ENCODE results near the gene SPON2.

DNA sequence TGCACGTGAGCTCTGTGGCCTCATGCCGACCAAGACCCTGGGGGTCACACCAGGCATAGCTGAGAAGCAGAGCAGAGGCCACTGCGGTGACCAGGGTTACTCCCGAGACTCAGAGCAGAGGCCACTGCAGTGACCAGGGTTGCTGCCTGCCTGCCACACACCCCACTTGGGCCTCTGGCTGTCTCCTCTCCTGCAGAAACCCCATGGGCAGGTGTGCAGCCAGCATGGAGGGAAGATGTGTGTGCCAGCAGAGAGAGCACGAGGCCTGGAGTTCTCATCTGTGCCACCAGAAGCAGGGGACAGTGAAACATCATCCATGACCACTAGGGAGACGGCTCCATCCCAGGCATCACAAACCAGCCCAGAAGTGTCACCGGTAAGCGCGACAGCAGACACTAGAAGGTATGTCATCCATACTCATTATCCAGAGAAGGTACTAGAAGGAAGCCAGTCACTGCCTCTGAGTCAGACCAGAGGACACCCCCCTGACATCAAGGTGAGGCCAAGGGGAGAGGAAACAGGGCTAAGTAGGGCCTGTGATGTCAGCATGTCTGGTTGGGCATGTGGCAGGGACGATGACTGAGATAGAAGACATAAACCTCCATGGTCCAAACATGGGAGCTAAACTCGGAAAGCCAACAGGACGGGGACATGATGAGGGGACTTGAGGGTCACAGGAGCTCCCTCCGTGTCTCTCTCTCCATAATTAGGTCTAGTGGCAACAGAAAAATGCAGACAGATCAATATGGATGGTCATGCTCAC, 24.2 kb upstream of the SPON2 start:
- TF ChIP-seq, protein P1, sequence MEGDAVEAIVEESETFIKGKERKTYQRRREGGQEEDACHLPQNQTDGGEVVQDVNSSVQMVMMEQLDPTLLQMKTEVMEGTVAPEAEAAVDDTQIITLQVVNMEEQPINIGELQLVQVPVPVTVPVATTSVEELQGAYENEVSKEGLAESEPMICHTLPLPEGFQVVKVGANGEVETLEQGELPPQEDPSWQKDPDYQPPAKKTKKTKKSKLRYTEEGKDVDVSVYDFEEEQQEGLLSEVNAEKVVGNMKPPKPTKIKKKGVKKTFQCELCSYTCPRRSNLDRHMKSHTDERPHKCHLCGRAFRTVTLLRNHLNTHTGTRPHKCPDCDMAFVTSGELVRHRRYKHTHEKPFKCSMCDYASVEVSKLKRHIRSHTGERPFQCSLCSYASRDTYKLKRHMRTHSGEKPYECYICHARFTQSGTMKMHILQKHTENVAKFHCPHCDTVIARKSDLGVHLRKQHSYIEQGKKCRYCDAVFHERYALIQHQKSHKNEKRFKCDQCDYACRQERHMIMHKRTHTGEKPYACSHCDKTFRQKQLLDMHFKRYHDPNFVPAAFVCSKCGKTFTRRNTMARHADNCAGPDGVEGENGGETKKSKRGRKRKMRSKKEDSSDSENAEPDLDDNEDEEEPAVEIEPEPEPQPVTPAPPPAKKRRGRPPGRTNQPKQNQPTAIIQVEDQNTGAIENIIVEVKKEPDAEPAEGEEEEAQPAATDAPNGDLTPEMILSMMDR (IDR thresholded peaks at IDR 0.05 in 8 of 11, conservative IDR thresholded peaks at IDR 0.05 in 3 of 11) = no peak
- no peak for TF ChIP-seq POLR2A (IDR thresholded peaks at IDR 0.05)
- TF ChIP-seq POLR2AphosphoS5 (IDR thresholded peaks at IDR 0.05) = no peak

Data from spleen (tissue), 7 donors.